NCI-H2227 (cell line): ENCODE measurements around the gene TMEM163.
"Not testable (repeated sequence)": the region's sequence is repeated elsewhere in the genome, so short reads cannot be mapped to it uniquely, and the experiment has no call there.

Experiments used
- DNase-seq: peaks from one replicate; lab custom pipeline; 2025; ENCODE audit not compliant: unreplicated experiment; lab: John Stamatoyannopoulos, UW

TMEM163 gene

DNA sequence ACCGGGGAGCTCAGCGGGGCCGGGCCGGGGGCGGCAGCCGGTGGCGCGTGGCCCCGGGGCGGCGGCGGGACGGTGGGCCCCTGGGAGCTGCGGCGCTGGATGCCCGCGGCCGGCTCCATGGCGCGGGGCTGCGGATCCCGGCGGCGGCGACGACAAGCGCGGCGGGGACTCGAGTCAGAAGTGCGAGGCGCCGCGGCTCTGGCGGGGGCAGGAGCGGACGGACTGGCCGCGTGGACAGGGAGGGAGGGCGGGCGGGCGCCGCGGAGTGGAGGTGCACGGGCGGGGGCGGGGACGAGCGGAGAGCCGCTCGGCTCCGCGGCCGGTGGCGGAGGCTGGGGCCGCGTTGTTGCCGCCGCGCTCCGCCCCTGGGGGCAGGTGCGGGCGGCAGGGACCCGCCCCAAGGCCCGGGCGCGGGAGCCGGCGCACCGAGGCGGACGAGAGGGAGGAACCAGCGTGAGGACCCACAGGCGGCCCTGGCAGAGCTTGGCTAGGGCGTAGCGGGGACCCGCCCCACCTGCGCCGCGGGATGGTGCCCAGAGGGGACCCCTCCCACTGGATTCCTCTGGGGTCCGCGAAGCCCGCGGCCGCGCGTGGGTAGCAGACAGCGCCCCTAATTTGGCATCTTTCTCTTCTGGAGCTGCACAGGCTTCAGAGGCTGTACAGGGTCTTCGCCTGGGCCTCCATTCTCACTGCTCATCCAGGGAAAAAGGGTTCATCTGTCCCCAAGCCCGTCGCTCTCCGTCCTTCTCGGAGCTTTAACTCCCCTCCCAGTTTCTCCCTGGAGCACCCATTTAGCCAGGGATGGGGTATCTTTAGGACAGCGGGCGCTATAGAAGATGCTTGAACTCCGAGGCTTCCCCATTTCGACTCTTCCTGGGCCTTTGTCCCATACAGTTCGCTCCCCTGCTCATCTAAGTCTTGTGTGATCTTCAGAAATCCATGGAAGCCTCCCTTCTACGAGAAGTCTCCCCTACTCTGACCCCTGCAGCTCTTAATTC is at the start of gene TMEM163:
TSS of gene TMEM163 (minus strand) at position 184 of the 998 bp plus-strand sequence.
- peak; percentile 83 for DNase-seq

DNA sequence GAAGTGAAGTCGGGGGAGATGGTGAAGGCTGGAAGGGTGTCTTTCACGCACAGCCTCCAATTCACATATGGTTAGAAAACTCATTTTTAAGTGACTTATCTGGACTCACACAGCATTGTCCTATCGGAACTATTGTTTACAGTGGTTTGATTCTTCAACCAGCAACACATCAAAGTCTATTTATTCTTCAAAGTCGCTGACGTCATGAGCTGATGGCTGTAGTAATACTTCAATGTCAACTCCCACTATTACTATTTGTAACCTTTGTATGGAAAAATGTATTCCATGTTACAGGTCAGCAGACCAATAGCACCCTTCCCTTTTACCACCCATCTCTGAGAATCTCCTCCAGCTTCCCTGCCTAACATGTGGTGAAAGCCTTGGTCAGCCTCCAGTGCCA is 47.8 kb upstream of the TMEM163 start:
- no peak for DNase-seq

DNA sequence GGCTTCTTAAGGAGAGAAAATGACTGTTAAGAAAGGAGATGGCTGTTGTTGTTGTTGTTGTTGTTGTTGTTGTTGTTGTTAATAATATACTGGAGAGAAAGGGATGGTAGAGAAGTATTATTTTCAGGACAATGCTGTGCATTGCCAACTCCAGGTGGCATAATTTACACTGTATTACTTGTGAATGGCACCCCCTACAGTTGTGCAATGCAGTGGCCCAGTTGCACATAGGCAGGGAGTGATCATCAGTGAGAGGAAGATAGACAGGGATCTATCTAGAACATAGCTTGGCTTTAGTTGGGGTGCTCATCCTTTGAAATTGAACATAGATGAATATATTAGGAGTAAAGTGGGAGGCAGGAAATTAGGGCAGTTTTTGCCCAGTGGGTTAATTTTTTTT is 47.2 kb upstream of the TMEM163 start:
- no peak for DNase-seq

DNA sequence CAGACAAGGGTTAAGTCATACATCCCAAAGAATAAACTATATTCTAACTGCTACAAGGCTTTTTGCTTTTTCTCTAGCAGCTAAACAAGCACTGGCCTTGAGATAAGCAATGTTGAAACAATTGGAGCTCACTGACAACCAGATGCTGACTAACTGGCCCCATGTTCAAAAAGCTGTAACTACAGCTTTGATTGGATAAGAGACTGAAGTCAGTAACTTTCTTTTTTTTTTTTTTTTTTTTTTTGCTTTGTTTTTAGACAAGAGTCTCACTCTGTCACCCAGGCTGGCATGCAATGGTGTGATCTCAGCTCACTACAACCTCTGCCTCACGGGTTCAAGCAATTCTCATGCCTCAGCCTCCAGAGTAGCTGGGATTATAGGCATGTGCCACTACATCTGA is 45.4 kb upstream of the TMEM163 start:
- DNase-seq: no peak

DNA sequence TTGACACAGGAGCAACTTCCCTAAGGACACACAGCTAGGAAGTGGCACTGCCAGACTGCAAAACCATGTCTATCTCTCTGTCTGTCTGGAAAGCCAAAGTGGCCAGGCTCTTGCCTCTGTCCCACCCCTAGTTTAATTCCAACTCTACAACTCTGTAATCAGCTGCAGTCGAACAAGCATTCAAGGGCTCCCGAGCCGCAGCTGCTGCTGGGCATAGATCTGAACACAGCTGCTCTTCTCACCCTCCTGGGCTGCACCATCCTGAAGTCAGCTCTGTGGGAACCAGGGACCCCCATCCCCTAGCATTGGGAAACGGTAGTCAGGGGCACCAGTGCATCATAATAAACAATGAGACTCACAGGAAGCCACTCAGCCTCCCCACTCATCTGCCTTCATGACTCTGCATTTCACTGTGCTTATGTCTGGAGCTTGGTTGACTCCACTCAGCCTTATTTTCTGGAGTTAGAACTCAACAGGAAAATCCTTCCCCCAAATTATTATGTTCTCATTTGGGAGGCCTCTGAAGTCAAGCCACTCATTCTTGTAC is 44.4 kb upstream of the TMEM163 start:
- no peak for DNase-seq

DNA sequence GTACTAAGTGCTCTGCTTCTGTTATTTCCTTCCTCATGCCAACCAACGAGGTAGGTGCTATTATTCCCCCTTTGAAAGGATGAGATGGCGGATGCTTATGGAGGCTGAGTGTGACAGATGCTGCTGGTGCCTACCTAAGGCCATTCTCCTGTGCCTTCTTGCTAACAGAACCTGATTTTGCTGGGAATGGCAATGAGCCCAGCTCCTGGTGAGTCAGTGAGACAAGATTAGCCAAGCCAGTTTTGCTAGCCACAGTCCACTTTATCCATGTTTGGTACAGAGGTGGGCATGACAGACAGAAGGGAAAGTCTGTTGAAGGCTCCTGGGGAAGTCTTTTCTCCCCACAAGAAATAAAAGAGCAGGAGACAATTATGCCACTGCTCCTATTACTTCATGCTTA is 43.7 kb upstream of the TMEM163 start:
- DNase-seq: no peak

DNA sequence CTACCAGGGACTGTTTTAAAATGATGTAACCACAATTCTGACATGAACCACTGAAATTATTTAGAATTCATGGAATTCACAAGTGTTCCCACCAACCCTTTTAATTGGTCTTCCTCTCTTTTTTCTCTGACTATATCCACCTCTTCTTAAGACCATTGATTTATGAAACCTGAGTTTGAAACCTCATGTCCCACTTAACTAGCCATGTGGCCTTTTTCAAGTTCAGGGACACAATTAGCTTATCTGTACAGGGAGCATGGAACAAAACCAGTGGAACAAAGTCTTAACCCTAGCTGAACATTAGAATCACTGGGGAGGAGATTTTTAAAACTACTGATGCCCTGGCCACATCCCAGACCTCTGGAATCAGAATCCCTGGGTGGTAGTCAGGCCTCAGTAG is 41.6 kb upstream of the TMEM163 start:
- no peak for DNase-seq

DNA sequence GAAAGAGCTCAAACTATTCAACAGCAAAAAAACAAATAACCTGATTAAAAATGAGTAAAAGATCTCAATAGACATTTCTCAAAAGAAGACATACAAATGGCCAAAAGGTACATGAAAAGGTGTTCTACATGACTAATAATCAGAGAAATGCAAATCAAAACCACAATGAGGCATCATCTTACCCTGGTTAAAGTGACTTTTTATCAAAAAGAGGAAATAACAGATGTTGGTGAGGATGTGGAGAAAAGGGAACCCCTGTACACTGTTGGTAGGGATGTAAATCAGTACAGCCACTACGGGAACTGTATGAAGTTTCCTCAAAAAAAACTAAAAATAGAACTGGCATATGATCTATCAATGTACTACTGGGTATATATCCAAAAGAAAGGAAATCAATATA is 39.8 kb upstream of the TMEM163 start:
- DNase-seq: no peak

DNA sequence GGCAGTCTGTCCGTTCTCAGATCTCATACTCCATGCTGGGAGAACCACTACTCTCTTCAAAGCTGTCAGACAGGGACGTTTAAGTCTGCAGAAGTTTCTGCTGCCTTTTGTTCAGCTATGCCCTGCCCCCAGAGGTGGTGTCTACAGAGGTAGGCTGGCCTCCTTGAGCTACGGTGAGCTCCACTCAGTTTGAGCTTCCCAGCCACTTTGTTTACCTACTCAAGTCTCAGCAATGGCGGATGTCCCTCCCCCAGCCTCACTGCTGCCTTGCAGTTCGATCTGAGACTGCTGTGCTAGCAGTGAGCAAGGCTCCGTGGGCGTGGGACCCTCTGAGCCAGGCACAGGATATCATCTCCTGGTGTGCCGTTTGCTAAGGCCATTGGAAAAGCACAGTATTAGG is 33.2 kb upstream of the TMEM163 start:
- DNase-seq: not testable (repeated sequence)

DNA sequence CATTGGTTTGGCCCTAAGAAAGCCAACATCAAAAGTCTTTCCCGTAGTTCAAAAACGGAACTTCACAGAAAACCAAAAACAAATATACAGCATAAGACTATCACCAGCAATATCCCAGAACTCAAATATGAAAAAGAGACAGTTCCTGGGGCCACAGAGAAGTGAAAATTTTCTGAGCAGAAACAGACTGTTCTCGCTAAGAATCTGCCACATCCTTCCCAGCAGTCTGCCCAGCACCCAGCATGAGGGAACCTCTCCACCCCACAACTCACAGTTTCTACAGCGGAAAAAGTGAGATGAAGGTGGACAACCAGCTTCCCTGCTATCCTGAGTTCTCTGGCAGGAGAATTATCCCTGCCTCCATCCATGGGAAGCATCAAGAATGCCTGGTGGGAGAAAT is 26.7 kb upstream of the TMEM163 start:
- DNase-seq: no peak

DNA sequence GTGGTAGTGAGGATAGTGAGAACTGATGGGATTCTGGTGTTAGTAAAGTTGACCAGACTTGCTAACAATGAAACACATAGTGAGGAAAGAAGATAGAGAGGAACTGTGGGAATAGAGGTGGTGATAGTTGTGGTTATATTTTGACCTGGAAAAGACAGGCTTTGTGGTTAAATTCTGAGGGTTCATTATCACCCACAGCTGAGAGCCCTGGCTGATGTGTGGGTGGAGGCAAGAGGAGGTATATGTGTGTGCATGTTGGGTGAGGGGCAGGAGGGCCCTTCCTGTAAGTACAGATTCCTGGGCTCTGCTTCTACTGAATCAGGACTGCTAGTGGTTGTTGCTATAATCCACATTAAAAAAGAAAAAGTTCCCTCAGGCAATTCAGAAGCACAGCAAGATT is 26.2 kb upstream of the TMEM163 start:
- no peak for DNase-seq

DNA sequence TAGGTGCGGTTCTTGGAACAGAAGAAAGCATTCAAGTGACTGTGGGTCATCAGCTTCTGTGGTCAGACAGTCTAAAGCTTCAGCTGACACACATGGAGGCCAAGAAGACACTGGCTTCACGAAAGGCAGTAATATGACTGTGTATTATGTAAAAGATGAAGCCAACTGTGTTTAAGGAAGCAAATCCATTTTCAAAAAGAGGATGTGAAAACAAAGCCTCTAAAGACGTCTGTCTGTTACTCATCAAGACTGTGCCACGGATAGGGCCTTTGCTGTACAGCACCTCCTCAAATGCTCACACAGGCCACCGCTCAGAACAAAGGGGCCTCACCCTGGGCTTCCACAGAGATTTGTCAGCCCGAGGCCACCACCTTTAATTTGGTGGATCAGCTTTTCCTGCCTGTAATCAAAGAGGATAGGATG is 21.1 kb upstream of the TMEM163 start:
- DNase-seq: no peak

DNA sequence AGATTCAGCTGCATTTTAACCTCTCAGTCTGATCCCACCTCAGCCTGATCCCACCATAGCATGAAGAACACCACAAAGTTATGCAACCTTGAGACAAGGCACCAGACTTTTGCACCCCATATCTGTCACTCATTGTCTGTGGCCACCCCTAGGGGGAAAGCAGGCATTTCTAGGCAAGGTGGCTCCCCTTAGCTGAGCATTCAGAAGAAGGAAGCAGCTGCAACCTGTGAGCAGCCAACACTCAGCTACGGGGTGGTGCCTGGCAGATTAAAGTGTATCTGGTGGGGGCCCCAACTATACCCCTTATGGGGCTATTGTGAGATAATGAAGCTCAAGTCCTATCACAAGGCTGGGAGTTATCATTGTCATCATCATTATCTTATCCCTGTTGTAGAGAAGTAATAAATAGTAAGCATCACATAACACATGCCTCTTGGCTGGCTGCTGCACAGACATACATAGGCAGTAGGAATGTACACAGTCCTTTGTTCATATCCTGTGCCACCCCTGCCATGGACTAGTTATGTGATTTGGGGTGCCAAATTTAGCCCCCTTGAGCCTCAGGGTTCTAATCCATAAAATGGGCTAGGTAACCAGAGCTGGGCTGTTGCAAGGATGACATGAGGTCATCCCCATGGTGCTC is 20.6 kb upstream of the TMEM163 start:
- DNase-seq: no peak

DNA sequence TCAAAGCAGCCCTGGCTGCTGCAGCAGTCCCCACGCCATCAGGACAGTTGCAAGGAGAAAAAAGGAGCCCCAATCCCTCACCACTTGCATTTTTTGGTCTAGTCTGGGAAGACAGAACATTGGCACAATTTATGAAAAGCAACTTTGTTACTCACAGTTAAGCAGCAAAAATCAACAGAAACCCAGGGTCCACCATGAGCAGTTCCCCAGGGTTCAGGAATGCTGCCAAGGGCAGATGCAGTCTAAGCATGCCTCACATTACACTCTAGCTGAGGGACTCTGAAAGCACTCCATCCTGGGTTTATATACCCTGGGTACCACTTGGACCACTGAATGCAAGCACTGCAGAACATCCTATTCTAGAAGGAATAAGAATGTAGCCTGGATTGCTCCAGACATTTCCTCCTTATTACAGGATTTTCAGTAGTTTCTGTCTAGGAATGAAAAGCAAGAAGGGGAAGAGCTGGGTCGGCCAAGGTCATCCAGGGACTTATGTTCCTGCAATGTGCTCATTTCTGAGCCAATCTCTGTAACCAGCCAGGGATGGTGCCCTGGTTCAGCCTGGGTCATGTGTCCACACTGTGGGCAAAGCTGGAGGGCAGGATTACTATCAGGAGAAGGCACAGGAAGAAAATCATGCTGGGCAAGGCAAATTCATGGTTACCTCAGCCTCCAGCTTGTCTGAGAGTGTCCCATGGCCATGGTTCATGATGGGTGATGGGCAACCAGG is 19.5 kb upstream of the TMEM163 start:
- no peak for DNase-seq

DNA sequence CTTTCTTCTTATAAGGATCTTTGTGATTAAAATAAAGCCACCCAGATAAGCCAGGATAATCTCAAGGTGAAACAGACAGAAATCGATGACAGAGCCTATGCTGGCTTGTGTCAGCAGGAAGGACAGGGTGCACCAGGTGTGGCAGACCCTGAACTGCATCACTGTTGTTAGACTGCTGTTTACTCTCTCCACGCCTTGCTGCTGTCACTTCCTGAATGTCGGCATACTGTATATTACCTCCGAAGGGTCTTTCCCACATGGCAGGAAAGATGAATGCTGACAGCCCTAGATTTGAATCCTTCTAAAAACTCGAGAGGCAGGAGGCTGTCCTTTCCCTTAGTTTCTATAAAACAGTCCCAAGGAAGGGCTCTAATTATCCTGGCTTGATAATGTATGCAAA is 18.9 kb upstream of the TMEM163 start:
- no peak for DNase-seq

DNA sequence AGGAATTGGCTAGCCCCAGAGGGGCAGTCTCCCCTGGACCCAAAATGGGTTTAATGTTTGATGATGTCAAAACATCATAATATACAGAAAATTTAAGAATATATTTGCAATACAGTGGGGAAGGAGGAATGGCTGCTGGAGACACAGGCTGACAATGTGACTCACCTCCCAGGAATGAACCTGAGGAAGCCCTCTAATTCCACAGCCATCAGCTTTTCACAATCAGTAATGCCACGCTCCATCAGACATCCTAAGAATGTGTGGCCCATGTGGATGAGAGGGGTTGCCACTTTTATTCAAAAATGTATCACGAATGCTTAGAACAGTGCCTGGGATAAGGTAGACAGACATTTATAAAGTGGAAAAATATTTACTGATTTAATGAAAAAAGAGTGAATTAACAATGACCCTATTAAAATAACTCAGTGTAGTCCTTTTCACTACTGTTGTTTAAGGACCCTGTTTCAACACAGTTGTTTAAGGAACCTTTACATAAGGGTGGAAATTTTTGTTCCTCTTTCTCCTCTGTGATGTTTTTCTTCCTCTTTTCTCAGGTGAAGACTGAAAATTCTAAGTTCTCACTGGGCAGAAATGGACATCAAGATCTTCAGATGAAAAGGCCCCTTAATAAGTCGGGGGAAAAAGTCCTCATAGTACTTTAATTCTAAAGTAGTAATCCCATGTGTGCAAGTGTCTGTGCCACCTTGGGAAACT is 17.5 kb upstream of the TMEM163 start:
- no peak for DNase-seq

DNA sequence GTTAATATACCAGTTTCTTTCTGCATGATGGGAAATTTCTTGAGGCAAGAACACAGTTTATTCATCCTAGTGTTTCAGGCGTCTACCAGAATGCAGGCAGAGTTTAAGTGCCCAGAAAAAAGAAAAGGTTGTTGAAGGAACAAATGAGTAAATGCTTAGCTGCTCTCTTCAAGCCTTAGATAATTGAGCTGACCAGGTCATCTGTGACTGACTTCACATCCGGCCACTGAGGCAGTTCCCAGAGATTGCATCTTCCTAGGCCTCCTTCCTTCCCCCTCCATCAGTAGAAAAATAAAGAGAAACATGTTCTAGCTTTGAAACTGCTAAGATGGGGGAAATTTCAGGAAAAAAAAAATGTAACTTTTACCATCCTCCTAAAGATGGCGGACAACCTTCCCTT is 9.4 kb upstream of the TMEM163 start:
- no peak for DNase-seq

DNA sequence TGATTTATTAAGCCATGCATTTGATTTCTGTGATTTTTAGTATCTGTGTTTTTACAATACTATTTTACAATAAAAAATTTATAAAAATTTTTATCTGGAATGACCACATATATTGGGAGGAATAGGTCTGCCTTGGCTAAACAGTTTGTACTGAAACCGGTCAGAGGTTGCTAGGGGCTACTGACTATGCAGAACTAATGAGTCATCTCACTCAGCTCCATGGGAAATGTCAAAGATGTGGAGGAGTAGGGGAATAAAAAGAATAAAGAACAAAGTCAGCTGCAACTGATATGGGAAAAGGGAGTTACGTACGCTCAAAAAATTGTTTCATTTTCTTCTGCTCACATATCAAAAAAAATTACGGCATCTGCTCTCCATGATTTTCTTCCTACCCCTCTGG is 8.6 kb upstream of the TMEM163 start:
- DNase-seq: no peak

DNA sequence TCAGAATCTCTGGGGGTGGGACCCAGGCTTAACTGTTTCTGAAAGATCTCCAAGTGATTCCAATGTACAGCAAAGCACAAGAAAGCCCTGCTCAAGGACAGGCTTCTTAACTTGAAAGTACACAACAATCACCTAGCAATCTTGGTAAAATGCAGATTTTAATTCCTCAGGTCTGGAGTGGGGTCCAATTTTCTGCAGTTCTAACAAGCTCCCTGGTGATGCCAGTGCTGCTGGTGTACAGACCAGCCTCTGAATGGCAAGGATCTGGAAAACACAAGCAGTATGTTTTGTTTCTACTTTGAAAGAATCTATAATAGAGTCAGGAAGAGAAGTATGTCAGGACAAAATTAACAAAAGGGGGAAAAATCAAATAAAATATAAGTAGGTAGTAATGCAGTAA is 7.8 kb upstream of the TMEM163 start:
- DNase-seq: no peak

DNA sequence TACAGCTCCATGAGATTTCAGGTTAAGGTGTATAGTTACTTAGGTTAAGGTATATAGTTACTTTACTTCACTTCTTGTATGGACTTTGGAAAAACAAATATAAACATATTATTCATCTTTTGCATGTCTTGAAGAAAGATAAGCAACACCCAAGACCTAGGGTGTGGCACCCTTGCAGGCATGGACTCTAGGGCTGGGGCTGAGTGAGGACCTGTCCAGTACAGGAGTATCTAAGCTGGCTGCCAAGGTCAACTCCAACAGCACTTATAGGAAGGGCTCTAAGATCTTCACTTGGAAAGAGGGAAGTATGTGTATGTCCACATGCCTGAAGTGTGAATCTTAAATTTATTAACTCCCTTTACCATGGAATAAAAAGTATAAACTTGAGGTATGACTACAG is 7.1 kb upstream of the TMEM163 start:
- no peak for DNase-seq

DNA sequence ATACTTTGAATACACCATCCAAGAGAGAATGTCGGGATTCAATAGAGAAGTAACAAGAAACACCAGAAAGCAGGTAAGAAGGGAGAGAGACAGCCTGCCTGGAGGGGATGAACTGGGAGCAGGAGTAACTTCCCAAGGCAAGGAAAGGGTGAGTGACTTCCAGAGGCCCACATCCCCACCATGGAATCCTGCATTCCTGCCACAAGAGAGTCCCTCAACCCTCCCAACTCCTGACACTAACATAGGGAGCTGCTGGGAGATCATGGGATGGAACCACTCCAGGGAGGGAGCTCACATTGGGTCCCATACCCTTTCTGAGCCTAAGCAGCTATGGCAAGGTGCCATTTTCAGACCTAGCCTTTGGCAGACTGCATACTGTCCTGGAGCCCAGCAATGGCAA is 5.5 kb upstream of the TMEM163 start:
- no peak for DNase-seq
